Measurements from ENCODE around the gene FNIP2. TPM values are rescaled to one million over a fixed set of nuclear protein-coding genes. Genes with fewer than 3 reads are reported as not detected.

Gene FNIP2
- total RNA-seq: 19.1 and 22.1 TPM in 2 replicates

DNA sequence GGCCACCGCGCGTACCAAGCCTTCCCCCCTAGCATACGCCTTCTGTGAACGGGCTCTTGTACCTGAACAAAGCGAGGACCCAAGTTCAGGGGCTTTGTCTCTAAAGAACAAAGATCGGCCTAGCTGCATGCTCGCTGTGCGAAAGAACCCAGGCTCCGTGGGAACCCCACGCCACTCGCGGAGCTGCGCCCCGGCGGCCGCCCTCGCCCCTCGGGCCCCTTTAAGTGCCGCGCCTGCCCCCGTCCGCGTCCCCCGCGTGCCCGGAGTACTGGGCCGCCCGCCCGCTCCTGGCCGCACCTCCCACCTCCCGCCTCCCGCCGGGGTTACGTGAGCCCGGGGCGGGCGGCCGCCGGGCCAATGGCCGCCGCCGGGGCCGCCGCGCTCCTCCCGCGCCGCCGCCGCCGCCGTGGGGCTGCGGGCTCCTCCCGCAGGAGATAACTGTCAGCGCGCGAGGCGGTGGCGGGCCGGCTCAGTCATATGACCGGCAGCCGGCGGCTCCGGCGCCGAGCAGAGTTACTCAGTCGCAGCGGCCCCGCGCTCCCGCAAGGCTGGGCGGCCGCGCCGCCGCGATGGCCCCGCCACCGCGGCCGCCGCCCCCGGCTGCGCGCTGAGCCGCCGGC, at the start of gene FNIP2:
FNIP2 (plus strand) TSS at position 472 of the 620 bp plus-strand sequence. CDS start 187 bp downstream, outside the sequence.

DNA sequence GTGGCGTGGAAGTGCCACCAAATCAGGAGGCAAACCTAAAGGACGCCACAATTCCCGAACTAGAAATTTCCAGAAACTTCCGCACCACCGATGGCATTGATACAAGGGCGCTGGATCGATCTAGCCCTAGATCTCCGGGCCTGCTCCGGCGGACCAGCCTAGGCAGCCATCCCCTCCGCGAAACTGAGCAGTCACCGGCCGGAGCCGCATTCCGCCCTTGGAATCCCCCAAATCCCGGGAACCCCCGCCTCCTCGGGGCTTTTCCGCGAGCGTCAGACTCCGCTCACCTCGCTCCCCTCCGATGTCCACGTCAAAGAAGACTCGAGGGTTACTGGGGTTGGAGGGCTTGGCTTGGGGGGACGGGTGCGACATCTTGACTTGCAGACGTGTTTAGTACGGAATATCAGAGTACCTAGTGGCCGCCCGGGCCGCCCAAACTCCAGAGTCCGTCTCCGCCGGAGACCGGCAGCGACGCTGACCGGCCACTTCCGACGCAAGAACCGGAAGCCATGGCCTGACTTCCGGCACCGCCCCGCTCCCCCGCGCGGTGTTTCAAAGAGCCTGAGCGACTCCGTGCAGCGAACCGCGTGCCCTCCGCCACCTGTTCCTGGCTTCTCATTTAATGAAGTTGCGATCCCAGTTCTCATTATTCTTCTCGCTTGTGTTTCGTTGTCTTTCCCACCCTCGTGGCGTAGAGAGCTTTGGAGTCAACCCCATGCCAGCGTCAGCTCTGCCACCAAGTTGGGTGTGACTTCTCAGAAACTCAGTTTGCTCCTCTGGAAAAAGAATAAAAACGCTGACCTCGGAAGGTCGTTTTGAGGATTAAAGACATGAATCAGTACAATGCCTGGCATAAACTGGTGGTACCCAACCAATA, 45.7 kb upstream of the FNIP2 start, which contains the start of gene PPID:
PPID (minus strand) TSS at position 480 of the 877 bp plus-strand sequence; CDS start at position 372, 108 bp downstream.

Small RNAs within 50 kb of the gene (small RNA-seq; reads per million reads assigned to genes)
- not detected for gene RF00157
- gene RNU6-128P: 0.16 reads per million

Other genes starting within 250 kb of the FNIP2 start
- 0.98 and 2.6 TPM in 2 replicates for gene RXFP1, start 247.1 kb upstream of the FNIP2 start, total RNA-seq
- gene C4orf46, start 97.1 kb upstream of the FNIP2 start, total RNA-seq: 16.2 and 18.6 TPM in 2 replicates
- 19.7 and 20.2 TPM in 2 replicates for gene ETFDH, start 96.7 kb upstream of the FNIP2 start, total RNA-seq
- 15.1 and 18.4 TPM in 2 replicates for gene PPID, start 45.6 kb upstream of the FNIP2 start, total RNA-seq